Stimulated activated naive CD4-positive, alpha-beta T cell treated with Interleukin-2 at 50 U/mL for 16 hours (primary cell): ENCODE results near the gene PIK3R1.
"Not testable (repeated sequence)": the region's sequence is repeated elsewhere in the genome, so short reads cannot be mapped to it uniquely, and the experiment has no call there.

ENCODE experiments used
- DNase-seq: peaks from one replicate; lab custom pipeline; 2025; lab: John Stamatoyannopoulos, UW

PIK3R1 gene

DNA sequence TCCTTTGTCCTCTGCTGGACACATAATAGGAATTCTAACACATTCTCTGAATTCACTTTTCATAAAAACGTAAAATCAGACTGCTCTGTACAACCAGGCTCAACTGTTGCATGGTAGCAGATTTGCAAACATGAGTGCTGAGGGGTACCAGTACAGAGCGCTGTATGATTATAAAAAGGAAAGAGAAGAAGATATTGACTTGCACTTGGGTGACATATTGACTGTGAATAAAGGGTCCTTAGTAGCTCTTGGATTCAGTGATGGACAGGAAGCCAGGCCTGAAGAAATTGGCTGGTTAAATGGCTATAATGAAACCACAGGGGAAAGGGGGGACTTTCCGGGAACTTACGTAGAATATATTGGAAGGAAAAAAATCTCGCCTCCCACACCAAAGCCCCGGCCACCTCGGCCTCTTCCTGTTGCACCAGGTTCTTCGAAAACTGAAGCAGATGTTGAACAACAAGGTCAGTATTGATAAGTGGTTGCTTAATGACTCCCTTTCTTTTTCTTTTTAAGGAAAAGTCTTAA is 11.1 kb downstream of the PIK3R1 start:
- no peak for DNase-seq

DNA sequence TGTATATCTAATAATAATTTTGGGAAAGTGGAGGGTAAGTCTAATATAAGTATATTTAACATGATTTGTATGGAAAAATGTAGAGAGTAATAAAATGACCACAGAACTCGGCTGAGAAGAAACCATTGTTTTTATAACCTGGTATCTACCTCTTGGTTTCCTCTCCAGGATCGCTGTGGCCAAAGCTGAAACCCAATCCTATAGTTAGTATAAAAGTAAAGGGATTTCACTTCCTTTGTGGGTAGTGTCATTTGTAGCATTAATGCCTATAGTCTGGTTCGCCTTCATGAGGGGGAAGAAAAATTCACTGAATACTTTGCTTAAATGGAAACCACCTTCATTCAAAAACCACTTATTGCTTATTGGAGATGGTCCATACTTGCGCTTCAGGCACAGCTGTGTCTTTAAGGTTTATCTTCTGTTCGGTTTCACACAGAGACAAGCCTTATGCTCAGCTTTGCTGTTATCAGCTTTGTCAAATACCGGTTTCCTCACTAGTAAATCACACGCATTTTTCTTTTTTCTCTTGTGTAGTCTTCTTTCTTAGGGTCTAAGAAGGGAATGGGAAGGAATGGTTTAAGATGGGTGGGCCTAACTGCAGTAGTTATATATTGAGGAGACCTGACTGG is 12.1 kb downstream of the PIK3R1 start:
- DNase-seq: no peak

DNA sequence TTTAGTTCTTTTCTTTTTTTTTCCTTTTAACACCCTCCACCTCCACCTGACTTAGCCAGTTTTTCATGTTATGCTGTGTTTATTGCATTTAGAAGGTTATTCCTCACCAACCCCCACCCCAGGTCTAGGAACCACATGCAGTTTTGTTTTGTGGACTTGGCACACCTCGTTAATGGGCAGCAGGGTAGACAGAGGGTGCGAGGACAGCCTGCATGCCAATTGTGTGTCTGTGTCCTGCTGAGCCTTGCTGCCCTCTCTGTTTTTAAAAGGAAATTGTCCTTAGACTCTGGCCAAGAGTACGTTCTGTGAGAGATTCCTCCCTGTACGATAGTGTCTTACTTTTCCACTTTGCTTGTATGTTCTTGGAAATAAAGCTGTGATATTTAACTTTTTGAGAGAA is 13.9 kb downstream of the PIK3R1 start:
- DNase-seq: no peak

DNA sequence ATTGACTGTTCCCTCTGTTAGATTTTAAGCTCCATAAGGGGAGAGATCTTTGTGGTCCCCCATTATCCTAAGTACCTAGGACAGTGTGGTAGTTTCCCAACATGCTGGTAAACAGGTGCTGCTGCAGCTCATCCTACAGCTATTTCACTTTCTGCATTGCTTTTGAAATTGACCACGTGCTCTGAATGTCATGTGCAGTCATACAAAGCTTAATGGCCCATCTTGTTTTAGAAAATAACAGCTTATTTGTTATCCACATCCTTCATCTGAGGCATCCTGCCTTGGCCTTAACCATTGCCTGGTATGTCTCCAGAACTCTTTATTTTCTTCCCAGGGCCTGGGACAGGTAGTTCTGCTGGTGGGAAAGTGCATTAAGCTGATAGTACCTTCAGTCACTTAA is 14.7 kb downstream of the PIK3R1 start:
- no peak for DNase-seq

DNA sequence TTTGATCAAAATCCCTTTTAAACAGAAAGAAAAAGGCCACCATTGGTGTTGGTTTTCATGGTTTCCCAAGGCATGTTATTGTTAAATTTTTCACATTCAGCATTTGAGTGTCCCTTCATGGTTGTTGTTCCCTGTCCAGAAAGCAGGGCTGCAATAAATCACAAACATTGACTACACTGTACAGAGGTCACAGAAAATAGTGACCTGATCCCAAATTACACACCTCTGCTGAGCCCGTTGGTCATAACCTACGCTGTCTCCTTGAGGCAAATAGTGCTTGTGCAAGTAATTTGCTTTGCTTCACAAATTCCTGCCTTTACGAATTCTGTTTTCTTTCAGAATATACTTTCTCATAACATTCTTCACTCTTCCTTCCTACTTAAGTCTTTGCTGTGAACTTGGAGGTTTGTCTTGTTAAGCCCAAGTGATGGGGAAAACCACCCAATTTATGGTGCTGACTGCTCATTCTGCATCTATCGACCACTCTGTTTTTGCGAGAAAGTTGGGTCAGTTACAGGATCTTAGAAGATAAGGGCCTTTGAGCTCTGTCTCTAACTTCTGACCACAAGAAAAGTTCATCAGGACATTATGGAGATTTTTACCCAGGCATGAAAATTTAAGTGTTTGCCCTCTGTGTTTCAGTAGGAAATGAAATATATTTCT is 16.0 kb downstream of the PIK3R1 start:
- no peak for DNase-seq

DNA sequence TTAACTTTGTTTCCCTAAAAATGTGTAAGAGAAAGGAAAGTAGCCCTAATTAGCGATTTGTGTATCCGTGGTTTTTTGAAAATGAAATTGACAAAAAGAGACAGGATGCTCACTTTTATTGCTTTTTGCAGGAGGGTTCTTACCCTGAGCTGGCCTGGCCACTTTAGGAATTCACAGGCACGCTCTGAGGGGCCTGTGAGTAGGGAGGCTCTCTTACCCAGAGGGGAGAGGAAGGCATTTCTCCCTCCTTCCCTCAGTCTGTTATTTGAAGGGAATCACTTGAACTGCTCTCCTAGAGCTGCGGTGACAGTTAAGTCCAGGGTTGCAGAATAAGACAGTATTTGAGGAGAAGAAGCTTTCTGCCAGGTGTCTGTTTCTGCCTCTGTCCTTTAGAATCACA is 16.7 kb downstream of the PIK3R1 start:
- DNase-seq: no peak

DNA sequence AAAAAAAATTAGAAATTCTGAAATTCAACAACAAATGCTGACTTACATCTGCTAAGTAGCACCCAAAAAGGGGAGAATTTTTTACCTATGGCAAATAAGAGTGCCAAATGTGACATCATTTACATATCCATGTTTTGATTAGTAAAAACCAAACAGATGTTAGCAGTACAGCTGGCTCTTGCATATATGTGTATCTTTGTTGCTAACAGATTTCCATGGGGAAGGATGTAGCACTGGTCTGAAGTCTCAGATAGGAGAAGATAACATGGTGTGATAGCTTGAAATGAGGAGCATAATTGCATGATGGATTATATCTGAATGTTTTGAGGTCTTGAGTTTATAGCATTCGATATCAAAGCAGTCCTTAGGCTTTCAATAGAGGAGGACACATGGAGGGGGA is 17.5 kb downstream of the PIK3R1 start:
- DNase-seq: no peak

DNA sequence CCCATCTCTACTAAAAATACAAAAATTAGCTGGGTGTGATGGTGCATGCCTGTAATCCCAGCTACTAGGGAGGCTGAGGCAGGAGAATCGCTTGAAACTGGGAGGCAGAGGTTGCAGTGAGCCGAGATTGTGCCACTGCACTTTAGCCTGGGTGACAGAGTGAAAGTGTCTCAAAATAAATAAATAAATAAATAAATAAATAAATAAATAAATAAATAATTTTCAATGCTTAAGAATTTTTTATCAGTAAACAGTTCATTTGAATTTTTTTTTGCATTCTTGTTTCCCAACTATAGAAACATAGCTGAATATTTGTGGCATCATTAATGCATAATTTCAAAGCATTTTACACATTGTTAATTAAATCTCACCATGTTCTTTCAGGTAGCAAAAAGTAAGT is 19.7 kb downstream of the PIK3R1 start:
- not testable (repeated sequence) for DNase-seq

DNA sequence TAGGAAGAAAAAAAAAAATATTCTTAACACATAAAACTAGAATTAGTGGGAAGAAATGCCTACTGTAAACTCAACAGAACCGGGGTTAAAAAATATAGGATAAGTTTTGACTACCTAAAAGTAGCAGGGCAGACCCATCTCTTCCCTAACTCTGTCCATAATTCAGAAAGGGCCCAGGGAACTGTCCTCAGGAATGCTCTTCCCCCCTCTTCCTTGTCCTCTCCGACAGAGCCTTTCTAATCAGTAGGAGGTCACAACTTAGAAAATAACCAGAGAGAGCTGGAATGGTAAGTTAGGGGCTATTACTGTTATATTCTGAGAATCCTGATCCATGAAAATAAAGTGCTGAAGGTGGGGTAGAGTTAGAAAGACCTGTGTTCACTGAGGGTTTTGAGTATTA is 22.2 kb downstream of the PIK3R1 start:
- DNase-seq: no peak

DNA sequence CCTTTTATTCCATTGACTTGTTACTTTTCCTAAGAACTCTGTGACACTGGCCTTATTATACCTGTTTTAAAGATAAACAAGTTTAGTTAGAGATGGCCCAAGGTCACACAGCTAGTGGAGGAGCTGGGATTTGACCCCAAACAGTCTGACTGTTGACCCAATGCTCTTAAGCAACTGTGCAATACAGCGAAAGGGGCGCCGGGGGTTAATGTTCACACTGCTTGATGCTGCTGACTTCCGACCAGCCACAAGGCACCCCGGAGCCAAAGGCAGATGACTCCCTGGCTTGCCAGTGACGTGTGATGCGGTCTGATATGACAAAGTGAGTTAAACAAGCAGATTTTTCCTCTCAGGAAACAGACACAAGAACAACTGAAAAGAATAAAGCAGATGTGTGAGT is 23.9 kb downstream of the PIK3R1 start:
- DNase-seq: peak; percentile 74

DNA sequence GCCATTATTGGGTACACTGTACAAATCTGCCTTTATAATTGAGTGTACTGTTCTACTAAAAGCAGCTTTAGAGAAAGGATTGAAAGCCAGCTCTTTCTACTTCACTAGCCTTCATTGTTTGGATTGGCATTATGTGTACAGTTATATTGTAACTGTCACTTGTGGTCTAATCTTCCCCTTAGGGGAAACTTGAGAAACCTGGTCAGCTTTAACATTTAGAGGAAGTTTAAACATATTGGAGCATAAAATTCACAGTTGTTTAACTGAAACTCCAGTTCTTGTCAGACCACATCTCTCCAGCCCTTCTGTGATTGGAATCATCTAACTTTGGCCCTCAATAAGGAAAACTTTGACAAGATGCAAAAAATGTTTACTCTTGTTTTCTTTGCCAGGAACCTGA is 24.6 kb downstream of the PIK3R1 start:
- DNase-seq: no peak

DNA sequence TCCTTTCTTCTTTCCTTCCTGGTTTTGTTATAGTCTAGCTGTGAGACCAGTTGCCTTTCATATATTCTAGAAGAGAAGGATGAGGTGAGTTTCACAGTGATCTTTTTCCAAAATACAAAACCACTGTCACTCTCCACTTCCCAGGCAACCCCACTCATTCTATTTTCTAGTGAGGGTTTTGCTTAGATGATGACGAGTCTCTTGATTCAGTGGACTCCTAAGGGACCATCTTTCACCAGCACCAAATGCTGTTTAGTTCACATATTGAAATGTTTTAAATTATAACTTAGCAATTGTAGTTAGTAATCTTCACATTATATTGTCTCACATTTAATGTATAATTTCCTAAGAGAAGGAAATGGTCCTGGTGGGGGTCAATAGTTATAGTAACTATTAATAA is 25.2 kb downstream of the PIK3R1 start:
- DNase-seq: no peak

DNA sequence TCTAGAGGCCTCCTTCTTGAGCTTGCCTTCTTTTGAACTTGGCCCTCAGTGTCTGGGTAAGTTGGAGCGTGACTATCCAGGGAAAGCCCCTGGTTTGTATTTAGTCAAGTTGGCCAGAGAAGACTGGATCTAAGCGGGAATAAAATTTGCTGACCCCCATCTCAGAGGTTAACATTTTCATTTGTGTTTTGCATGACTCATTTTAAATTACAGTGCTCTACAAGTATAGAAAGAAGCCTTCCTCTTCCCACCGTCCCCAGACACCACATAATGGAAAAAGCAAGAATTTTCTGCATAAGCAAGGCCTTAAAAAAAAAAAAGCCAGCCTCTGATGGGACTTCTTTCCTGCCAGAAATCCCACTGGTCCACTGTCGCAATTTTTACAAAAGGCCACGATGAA is 27.2 kb downstream of the PIK3R1 start:
- no peak for DNase-seq

DNA sequence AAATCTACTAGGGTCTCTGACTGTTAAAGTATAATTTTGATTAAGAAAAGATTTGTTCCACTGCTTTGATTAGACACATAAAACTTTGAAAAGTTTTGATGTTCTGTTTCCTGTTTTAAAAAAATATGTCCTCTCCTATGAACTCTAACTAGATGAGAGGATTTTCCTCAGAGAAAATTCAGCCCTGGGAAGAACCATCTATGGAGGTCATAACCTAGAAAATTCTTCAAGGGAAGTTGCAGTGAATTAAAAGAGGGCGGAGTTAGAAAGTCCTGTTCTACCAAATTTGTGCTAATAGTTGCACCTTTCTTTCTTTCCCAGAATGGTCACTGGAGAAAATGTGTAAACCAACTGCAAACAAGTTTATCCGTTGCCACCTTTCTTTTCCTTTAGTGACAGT is 27.7 kb downstream of the PIK3R1 start:
- DNase-seq: no peak

DNA sequence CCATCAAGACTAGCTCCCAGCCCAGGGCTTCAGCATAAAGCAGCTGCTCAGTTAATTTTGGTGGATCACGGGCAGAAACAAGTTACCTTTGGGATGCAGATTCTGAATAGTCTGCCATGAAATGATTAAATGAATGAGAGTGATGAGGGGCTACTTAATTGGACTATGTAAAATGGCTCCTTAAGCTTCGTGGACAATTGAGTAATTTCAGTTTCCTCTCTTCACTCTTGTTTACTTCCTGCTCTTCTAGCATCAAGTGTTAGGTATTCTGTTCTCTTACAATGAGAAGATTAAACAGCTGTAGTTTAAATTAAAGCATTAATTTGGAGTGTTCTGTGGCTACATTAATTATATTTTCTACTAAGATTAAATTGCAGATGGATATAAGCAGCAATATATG is 28.1 kb downstream of the PIK3R1 start:
- no peak for DNase-seq

DNA sequence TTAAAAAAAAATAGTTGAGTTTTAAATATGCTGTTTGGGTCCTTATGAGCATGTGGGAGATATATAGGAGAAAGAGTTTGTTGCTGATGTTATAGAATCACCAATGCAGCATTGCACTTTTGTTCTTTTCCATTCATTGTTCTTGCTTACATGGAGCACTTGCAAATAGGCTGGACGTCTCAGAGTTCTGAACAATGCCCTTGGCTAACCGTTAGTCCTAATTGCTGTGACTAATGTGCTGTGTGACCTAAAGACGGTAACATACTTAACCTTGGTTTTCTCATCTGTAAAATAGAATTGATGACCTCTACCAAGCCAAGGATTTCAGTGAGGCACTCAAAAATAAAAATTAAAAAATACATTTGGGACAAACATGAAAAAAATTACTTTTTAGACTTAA is 29.8 kb downstream of the PIK3R1 start:
- DNase-seq: no peak

DNA sequence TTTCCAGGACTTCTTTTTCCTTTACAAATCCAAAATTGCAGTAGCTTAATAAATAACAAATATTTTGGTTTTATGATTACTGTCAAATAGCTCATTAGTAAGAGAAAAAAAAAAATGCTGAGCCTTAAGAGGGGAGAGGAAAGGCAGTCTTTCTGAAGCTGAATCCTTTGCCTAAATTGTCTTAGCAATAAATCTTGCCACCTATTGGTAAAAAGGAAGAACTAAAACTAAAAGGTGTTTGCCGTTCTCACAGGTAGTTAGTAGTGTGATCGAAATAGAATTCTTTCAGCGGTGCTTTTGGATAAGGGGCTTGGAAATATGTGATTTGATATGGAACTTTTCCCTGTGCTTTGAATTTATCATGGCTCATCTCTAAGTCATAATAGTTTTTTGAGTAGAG is 31.2 kb downstream of the PIK3R1 start:
- DNase-seq: no peak

DNA sequence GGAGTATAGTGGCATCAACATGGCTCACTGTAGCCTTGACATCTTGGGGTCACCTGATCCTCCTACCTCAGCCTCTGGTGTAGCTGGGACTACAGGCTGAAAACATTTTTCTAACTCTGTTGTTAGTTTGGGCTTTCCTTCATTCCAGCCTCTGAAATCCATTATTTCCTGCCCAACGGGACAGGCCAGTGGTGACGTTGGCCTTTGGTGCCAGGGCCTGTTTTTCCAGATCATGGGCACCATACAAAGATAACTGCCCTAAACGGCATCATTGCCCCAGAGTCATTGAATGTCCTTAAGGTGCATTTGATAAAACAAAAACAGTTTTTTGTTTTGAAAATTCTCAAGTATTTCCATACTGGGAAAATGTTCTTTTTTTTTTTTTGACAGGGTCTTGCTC is 32.1 kb downstream of the PIK3R1 start:
- DNase-seq: no peak

DNA sequence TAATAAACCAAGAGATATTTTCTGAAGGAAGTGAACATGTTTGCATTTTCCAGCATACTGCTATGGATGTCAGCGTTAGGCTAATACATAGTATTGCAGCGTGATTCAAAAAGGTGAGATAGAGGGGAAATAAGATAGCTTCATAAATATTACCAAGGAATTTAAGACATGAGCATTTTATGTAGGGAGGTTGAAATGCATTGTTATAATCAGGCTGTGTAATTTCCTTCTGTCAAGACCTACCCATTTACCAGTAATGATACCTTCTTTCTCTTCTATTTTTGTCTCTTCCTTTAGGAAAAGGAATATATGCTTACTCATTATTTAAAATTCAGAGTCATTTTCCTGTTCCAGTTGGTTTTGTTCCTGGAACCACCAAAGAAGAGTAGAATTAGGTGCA is 33.3 kb downstream of the PIK3R1 start:
- DNase-seq: no peak

DNA sequence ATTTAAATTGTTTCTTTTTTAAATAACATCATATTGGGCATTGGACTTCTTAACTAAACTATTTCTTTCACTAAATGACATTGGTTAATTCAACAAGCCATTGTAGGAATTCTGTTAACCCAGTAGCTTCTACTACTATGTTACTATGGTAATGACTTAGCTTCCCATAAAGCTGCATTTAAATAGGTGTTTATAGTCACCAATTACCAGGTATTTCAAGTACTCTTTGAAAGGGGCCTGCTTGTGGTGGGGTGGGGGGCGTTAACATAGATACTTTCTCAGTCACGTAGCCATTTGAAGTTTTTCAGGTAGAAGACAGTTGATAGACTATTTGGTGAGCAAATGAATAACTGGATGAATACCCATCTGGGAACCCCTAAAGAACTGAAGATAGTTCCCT is 34.0 kb downstream of the PIK3R1 start:
- DNase-seq: no peak

DNA sequence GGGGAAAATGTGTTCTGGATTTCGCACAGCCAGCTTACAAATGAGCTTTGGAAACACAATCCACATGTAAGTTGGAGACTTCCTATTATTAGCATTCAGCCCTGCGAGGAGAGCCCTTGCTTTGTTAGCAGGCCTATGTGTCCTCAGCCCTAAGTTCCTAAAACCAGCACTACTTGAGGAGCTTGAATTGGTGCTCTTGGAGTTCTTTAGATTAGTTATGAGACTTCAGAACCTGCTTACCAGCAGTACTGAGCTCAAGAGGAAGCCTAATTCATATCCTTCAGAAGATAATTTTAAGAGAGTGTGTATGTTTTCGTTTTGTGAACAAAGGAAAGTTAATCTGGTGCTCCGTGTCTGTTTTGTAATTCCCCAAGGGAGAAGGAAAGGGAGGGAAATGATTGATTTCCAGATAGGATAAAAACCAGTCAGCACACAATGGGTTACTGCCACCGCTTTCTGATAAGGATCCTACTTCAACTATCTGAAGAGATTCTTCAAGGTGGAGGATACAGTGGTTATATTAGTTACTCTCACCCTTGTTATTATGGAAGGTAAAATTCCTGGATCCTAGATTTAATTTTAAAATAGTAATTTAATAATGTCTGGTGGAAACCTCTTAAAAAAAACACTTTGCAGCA is 35.2 kb downstream of the PIK3R1 start:
- no peak for DNase-seq

DNA sequence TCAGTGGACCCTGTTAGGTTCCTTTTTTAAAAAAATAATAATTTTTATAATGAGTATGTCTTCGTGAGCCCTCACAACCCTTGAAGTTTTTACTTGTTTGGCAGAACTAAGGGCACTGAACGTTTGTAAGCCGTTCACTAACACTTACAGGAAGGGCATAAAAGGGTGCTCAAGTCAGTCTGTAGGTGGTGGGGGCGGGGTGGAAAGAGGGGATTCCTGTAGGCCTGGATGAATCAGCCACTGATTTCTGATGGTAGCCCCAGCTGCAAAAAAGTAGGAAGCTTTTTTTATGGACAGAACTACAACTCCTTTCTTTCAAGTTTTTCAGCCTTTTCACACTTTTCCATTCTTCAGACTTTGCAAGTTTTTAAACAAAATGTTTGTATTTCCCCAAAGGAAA is 35.8 kb downstream of the PIK3R1 start:
- peak; percentile 56 for DNase-seq

DNA sequence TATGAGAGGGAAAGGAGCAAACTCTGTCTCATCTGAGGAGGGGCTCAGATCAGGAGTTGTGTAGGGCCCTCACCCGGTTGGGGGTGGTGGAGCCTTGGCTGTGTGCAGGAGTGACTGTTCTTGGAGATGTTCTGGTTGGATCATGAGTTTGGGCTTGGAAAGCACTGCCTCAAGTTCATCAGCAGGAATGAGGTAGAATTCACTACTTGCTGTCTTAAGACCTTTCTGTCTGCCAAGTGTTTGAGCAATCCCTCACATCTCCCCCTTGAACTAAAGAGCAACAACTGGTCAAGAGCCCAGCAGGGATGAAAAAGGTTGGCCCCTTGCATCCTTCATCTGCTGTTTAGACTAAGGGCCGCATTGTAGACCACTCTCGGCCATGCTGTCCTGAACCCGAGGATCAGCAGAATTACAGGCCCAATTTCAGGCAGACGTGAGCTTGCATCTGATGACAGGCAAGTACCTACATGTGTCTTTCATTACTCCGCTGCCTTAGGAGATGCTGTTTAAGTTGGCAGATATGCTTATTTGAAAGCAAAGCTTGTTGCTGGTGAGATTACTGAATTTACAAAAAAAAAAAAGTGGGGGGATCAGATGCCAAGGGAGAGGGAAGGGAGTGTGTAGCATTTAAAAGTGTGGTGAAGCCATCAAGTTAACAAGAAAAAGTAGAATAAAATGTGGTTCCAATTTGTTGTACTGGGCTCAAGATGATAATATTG is 36.4 kb downstream of the PIK3R1 start:
- no peak for DNase-seq
